PFSK-1 (cell line): ENCODE results near the gene TNFRSF14.

Experiments used
- FOXP2 ChIP-seq: optimal IDR thresholded peaks from 2 replicates; pipeline ENCODE3; 2011; ENCODE audit warnings: borderline replicate concordance, control low read depth, inconsistent platforms; ENCODE audit not compliant: insufficient read depth; ENCODE audit errors: extremely low read length, extremely low read depth
- POLR2AphosphoS5 ChIP-seq: IDR thresholded peaks from 2 replicates; pipeline ENCODE4 v1.6.1; 2012; ENCODE audit warnings: low read depth, mild to moderate bottlenecking, control low read depth, low read length, moderate library complexity
- REST ChIP-seq, 2 experiments: IDR thresholded peaks; 2 replicates each; pipeline versions ENCODE4 v1.6.1 to v1.8.0; 2011 to 2012; ENCODE audit warnings: low read depth in 2 of 2, low read length in 2 of 2, control low read depth in 1 of 2, inconsistent platforms in 1 of 2, mild to moderate bottlenecking in 1 of 2, moderate library complexity in 1 of 2; ENCODE audit not compliant: insufficient read depth in 1 of 2
- SIN3A ChIP-seq: IDR thresholded peaks from 2 replicates; pipeline ENCODE4 v1.6.1; 2012; ENCODE audit warnings: mild to moderate bottlenecking, low read length, moderate library complexity, borderline replicate concordance; ENCODE audit not compliant: insufficient read depth
- TAF1 ChIP-seq: IDR thresholded peaks from 2 replicates; pipeline ENCODE4 v1.6.1; 2012; ENCODE audit warnings: low read length, control low read depth, borderline replicate concordance; ENCODE audit not compliant: insufficient read depth

GRCh38 chr1:2602866-2603520, 46.8 kb downstream of the TNFRSF14 start:
- TF ChIP-seq POLR2AphosphoS5 (no peak), REST (IDR thresholded peaks at IDR 0.05; ENCODE audit: insufficient read depth in 1 of 2, low read depth in 2 of 2, low read length in 2 of 2) (no peak), TAF1 (no peak), SIN3A (no peak), FOXP2 (no peak)
